ENCODE results near the gene IL25. TPM values are rescaled to one million over a fixed set of nuclear protein-coding genes. Genes with fewer than 3 reads are reported as not detected.

The IL25 gene
- total and polyA plus RNA-seq, 2 of the 8 experiments (the other 6 are each of a cell fraction or from before 2014, with no cell fraction given), result not detected

DNA sequence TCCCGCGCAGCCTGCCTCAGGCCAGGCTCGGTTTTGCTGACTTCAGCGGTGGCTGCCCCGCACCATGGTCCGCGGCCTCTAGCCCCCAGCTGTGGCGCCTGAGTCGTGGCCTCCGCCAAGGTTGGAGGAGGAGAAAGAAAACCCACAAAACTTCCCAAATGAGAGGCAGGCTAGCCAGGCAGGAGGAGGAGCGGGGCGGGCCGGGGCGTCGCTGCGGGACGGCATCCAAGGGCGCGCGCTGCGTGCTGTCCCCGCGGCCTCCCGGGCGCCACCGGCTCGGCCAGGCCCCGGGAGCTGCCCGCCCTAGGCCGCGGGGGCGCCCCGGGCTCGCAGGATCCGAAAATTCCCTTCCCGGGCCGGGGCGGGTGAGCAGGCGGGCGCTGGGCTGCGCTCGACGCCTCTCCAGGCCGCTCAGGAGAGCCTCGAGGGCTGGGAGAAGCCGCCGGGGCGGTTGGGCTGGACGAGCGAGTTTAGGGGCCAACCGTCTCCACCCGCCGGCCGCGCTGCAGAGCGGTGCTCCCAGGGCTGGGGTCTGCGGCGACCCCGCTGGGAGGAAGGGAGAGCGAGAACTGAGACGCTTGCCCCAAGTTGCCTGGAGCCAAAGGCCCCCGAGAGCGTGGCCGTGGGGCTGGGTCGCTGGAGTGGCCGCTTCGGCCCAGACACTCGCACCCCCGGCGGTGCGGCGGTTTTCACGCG, 7.4 kb upstream of the IL25 start, which contains the start of gene EFS (continued):
- TF ChIP-seq RNF2 (IDR thresholded peaks at IDR 0.05; ENCODE audit: borderline replicate concordance, low read depth, low read length, missing control alignments, poor library complexity, severe bottlenecking), result peak; percentile 62
- no peak for TF ChIP-seq CREB1 (IDR thresholded peaks at IDR 0.05)
- TF ChIP-seq GABPA (IDR thresholded peaks at IDR 0.05; ENCODE audit: borderline replicate concordance, insufficient read depth, low read length), result 0 out of 2 replicates have a peak, but pooled peaks have one; percentile 11
- 0 out of 4 replicates have a peak, but pooled peaks of 1 of the 2 experiments have one; percentile 1 for TF ChIP-seq SIN3A (conservative IDR thresholded peaks at IDR 0.05 in 1 of 2, IDR thresholded peaks at IDR 0.05 in 1 of 2; ENCODE audit: low read depth in 1 of 2, low read length in 2 of 2)

Measured in H1 (cell line).